Stimulated activated CD8-positive, alpha-beta memory T cell treated with anti-CD3 and anti-CD28 coated beads, Interleukin-15, amount 100 ng/mL, for 24 hours (primary cell): Measurements from ENCODE around the gene SLC6A18.

ENCODE experiments used
- DNase-seq: peaks from one replicate; pipeline ENCODE4 v3.0.0-alpha.2; 2020; ENCODE audit warnings: low read depth

SLC6A18 gene, protein sequence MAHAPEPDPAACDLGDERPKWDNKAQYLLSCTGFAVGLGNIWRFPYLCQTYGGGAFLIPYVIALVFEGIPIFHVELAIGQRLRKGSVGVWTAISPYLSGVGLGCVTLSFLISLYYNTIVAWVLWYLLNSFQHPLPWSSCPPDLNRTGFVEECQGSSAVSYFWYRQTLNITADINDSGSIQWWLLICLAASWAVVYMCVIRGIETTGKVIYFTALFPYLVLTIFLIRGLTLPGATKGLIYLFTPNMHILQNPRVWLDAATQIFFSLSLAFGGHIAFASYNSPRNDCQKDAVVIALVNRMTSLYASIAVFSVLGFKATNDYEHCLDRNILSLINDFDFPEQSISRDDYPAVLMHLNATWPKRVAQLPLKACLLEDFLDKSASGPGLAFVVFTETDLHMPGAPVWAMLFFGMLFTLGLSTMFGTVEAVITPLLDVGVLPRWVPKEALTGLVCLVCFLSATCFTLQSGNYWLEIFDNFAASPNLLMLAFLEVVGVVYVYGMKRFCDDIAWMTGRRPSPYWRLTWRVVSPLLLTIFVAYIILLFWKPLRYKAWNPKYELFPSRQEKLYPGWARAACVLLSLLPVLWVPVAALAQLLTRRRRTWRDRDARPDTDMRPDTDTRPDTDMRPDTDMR

DNA sequence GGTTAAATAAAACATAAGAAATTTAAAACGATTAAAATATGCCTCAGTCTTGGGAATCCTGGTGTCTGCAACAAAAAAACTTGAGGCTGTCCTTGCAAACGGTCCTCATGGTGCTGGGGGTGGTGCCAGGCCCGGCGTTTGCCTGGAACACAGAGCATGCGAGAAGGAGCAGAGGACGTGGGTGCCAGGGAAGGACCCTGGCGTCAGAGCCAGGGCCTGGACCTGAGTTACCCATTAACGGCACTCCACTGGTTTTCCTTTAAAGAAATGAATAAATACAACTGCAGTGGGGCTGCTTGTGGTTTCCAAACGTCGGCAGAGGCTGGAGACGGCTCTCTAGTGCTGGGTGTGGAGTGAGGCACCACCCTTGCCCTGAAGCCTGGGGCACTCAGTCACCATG lies at the start of gene SLC6A18:
Gene SLC6A18 (plus strand): TSS at position 301 of the 400 bp plus-strand sequence. CDS start 97 bp downstream, at position 398.
- no peak for DNase-seq

DNA sequence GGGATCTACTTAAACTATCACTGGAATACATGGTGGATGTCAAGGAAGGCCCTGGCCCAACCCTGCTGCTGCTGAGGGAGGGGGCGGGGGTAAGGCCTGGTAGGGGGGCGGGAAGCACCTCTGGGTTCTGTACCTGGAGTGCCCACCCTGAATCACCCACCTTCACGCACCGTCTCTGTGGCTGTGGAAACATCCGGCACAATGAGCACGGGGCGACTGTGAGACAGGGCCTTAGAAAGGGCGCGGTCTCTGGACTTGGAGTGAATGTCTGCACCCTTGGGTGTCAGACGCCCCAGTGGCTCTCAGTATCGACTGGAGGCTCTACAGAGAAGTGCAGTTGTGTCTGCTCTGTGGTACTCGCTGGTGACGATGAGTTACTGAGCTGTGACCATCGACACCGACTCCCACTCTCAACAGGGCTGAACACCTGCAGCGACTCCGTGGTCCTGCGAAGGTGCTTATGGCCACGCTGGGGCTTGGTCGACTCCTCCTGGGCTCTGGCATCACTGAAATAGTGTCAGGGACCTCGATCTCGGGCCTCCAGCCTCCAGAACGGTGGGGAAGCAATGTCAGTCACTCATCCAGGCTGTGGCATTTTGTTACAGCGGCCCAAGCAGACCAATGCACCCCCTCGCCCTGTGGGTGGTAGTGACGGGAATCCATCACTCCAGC lies 49.2 kb upstream of the SLC6A18 start:
- DNase-seq: no peak

- DNase-seq: no peak
Measured at GRCh38 chr5:1176473-1177391, 48.4 kb upstream of the SLC6A18 start.

- no peak for DNase-seq
Measured at GRCh38 chr5:1177826-1178528, 47.2 kb upstream of the SLC6A18 start.

GRCh38 chr5:1178529-1179382 lies 46.4 kb upstream of the SLC6A18 start:
- no peak for DNase-seq

- no peak for DNase-seq
Measured at GRCh38 chr5:1179383-1179715, 45.8 kb upstream of the SLC6A18 start.

- no peak for DNase-seq
Measured at GRCh38 chr5:1180096-1180495, 45.1 kb upstream of the SLC6A18 start.

DNA sequence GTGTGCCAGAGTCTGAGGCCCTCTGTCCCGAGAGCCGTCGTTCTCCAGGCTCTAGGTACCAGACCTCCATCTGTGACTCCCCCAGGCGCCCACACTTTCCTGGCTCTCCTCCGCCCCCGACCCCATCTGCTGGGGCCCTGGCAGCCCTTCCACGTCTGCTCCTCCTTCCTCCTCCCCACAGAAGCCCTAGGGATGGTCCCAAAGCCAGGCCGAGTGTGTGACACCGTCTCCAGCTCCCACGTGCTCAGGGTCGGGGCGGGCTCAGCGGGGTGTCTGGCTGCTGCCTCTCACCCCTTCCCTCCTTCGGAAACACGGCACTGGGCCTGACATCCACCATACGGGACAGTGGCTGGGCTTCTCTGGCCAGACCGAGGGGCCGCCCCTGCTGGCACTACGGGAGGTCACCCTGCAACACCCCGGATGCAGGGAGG lies 44.3 kb upstream of the SLC6A18 start:
- no peak for DNase-seq

- DNase-seq: no peak
Measured at GRCh38 chr5:1181451-1182359, 43.5 kb upstream of the SLC6A18 start.

GRCh38 chr5:1182360-1182632 lies 42.9 kb upstream of the SLC6A18 start:
- no peak for DNase-seq

DNA sequence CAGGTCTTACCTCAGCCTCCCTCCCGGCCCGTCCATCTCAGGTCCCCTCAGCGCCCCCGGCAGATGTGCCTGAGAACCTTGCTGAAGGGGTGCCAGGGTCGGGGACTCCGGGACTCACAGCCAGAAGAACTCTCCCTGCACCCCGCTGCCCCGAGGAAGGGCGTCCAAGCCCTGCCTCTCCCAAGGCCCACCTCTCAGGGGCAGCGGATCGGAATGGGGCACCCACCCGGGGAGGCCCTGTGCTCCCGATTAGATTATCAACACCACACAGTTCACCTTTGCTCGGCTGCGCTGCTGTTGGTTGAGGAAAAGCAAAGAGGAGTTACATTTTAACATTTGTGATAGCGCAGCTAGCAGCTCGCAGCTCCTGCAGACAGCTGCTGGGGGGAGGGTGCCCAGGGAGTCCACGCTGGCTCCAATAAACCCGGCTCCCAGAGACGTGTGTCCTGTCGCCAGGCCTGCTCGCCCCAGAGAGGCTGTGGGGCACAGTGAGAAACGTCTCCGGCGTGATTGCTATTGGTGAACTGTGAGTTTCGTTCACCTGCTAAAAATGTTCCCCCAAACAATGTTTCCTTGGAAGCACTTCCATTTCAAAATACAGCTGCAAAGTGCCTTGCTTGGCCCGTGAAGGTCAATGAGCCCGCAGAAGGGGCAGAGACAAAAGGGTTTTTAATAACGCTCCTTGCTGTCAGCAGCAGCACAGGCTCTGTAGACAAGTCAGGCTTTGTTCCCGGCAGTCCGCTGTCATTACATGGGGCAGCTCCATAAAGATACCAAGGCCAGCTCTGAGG lies 42.4 kb upstream of the SLC6A18 start:
- DNase-seq: no peak

- no peak for DNase-seq
Measured at GRCh38 chr5:1183424-1184162, 41.6 kb upstream of the SLC6A18 start.

DNA sequence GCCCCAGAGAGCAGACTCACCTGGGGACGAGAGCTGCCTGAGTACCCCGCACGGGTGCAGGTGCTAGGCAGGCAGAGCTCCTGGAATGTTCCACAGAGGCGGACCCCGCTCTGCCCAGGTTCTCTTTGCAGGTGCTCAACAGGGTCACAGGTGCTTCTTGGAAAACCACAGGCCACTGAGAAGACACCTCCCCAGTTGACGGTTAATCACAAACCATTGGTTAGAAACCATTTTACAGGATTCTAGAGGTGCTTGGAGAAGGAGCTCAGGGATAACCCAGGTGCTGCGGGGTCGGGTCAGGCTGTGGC lies 41.1 kb upstream of the SLC6A18 start:
- no peak for DNase-seq

- DNase-seq: no peak
Measured at GRCh38 chr5:1184481-1184880, 40.7 kb upstream of the SLC6A18 start.

DNA sequence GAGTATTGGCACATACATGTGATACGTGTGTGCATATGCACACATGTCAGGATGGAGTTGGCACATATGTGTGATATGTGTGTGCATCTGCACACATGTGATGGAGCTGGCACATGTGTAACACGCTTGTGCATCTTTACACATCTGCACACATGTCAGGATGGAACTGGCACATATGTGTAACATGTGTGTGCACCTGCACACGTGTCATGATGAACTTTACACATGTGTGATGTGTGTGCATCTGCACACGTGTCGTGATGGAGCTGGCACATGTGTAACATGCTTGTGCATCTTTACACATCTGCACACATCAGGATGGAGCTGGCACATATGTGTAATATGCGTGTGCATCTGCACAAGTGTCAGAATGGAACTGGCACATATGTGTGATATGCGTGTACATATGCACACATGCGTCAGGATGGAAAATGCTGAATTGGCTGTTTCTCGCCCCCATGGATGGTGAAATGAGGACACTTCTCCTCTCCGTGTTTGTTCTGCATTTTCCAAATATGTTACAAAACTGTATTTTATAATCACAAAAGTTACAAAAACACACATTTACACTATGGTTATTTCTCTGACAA lies 40.0 kb upstream of the SLC6A18 start:
- DNase-seq: no peak

GRCh38 chr5:1185629-1186350 lies 39.4 kb upstream of the SLC6A18 start:
- no peak for DNase-seq
